ENCODE measurements around the gene CELA3B.

DNA sequence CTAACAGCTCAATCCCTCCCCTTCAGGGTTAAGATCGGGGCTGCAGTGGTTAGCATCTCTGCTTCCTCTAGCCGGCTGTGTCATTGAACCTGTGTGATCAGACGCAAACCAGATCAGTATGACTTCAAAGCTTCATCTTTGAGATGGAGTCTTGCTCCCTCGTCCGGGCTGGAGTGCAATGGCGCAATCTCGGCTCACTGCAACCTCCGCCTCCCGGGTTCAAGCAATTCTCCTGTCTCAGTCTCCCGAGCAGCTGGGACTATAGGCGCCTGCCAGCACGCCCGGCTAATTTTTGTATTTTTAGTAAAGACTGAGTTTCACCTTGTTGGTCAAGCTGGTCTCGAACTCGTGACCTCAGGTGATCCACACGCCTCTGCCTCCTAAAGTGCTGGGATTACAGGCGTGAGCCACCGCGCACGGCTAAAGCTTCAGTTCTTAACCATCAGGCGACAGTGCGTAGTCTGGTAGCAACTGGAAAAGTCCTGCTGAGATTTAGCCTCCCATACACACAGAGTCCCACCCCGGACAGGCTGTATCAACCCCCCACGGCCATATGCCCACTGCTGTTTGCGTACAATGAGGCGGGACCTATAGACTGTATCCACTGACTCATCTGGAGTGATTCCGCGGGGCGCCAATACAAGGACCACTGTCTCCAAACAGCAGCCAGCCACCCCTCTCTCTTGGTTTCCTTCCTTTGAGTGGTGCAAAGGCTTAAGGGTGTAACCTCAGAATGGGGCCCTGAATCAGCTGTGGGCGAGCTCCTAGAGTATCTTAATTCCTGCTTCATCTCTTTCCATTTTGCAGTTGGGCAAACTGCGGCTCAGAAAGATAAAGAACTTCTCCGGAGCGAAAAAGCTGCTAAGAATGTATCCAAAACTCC is 47.9 kb downstream of the CELA3B start:
- TF ChIP-seq, protein P1, sequence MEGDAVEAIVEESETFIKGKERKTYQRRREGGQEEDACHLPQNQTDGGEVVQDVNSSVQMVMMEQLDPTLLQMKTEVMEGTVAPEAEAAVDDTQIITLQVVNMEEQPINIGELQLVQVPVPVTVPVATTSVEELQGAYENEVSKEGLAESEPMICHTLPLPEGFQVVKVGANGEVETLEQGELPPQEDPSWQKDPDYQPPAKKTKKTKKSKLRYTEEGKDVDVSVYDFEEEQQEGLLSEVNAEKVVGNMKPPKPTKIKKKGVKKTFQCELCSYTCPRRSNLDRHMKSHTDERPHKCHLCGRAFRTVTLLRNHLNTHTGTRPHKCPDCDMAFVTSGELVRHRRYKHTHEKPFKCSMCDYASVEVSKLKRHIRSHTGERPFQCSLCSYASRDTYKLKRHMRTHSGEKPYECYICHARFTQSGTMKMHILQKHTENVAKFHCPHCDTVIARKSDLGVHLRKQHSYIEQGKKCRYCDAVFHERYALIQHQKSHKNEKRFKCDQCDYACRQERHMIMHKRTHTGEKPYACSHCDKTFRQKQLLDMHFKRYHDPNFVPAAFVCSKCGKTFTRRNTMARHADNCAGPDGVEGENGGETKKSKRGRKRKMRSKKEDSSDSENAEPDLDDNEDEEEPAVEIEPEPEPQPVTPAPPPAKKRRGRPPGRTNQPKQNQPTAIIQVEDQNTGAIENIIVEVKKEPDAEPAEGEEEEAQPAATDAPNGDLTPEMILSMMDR (IDR thresholded peaks at IDR 0.05) = no peak
- no peak for TF ChIP-seq POLR2A (IDR thresholded peaks at IDR 0.05)

Measured in body of pancreas (tissue), 4 donors.